ENCODE data around the gene OR7C2. TPM values are rescaled to one million over a fixed set of nuclear protein-coding genes. Genes with fewer than 3 reads are reported as not detected.

OR7C2 gene
- total RNA-seq, 1 experiment from 2014 or later, result not detected

GRCh38 chr19:14915116-14915515, 26.2 kb upstream of the OR7C2 start:
- peaks cover 4% of the 10 kb centered on the region; the same call in 1 of the 2 replicates for H3K27me3 Mint-ChIP-seq (ENCODE audit: low read depth)
- H3K4me1 Mint-ChIP-seq, result no peaks in the 10 kb centered on the region
- DNase-seq (ENCODE audit: low spot score), result no peak
- peaks cover 7% of the 10 kb centered on the region; the same call in 1 of the 2 replicates for H3K9me3 Mint-ChIP-seq
- no peak overlapping the region for H3K27ac Mint-ChIP-seq
- ChIA-PET POLR2A (no interaction called here), CTCF (interaction anchor here (0.6 to 0.9 kb wide), 2 partner anchors 110 to 128 kb away, joined by 3 to 5 read pairs; no protein-coding TSS in a partner anchor)
- H3K4me3 Mint-ChIP-seq, result no peak overlapping the region
- ATAC-seq, result no peak
- TF ChIP-seq TCF7 (CRISPR knock-in tag; IDR thresholded peaks at IDR 0.05; ENCODE audit: low read depth) (no peak), ZNF138 (CRISPR knock-in tag; conservative IDR thresholded peaks at IDR 0.05) (no peak), ATF3 (CRISPR knock-in tag; conservative IDR thresholded peaks at IDR 0.05) (no peak), CDX4 (CRISPR knock-in tag; IDR thresholded peaks at IDR 0.05; ENCODE audit: borderline replicate concordance) (no peak), ATF6 (CRISPR knock-in tag; IDR thresholded peaks at IDR 0.05) (no peak), EMX1 (CRISPR knock-in tag; IDR thresholded peaks at IDR 0.05) (no peak), ZNF232 (CRISPR knock-in tag; IDR thresholded peaks at IDR 0.05) (no peak), SMAD3 (CRISPR knock-in tag; IDR thresholded peaks at IDR 0.05; ENCODE audit: borderline replicate concordance) (no peak), TEAD4 (CRISPR knock-in tag; IDR thresholded peaks at IDR 0.05) (no peak), TP53 (CRISPR knock-in tag; IDR thresholded peaks at IDR 0.05) (no peak), ZNF416 (CRISPR knock-in tag; IDR thresholded peaks at IDR 0.05) (no peak), ATF2 (CRISPR knock-in tag; IDR thresholded peaks at IDR 0.05; ENCODE audit: borderline replicate concordance, low read depth) (no peak), ESRRA (CRISPR knock-in tag; IDR thresholded peaks at IDR 0.05; ENCODE audit: borderline replicate concordance) (no peak), AR (CRISPR knock-in tag; IDR thresholded peaks at IDR 0.05) (no peak)
- no peaks in the 10 kb centered on the region for H3K36me3 Mint-ChIP-seq

GRCh38 chr19:14916848-14917247, 24.4 kb upstream of the OR7C2 start:
- Mint-ChIP-seq H3K27ac (no peak overlapping the region), H3K36me3 (no peaks in the 10 kb centered on the region), H3K4me1 (no peaks in the 10 kb centered on the region), H3K9me3 (peaks cover 7% of the 10 kb centered on the region; the same call in 1 of the 2 replicates), H3K27me3 (ENCODE audit: low read depth) (peaks cover 9% of the 10 kb centered on the region), H3K4me3 (no peak overlapping the region)
- ATAC-seq, result peak; percentile 44; the same call in 1 of the 2 replicates
- DNase-seq (ENCODE audit: low spot score), result no peak
- POLR2A ChIA-PET, result no interaction called here
- CTCF ChIA-PET, result interaction anchor here (0.9 to 1.3 kb wide), 4 partner anchors 10 to 175 kb away, joined by 3 to 8 read pairs (median 6); no protein-coding TSS in a partner anchor
- TF ChIP-seq TEAD4 (CRISPR knock-in tag; IDR thresholded peaks at IDR 0.05), result no peak
- no peak for TF ChIP-seq ZNF423 (CRISPR knock-in tag; IDR thresholded peaks at IDR 0.05)
- TF ChIP-seq ZMAT4 (CRISPR knock-in tag; IDR thresholded peaks at IDR 0.05), result no peak
- TF ChIP-seq OVOL2 (CRISPR knock-in tag; IDR thresholded peaks at IDR 0.05; ENCODE audit: borderline replicate concordance), result no peak
- TF ChIP-seq IRF2 (CRISPR knock-in tag; IDR thresholded peaks at IDR 0.05; ENCODE audit: borderline replicate concordance, low read depth), result no peak
- no peak for TF ChIP-seq FOXP4 (CRISPR knock-in tag; IDR thresholded peaks at IDR 0.05)
- TF ChIP-seq GABPB1 (CRISPR knock-in tag; IDR thresholded peaks at IDR 0.05), result no peak
- TF ChIP-seq PRRX2 (CRISPR knock-in tag; IDR thresholded peaks at IDR 0.05), result no peak
- no peak for TF ChIP-seq PREB (CRISPR knock-in tag; IDR thresholded peaks at IDR 0.05; ENCODE audit: borderline replicate concordance)
- no peak for TF ChIP-seq HMGA2 (CRISPR knock-in tag; IDR thresholded peaks at IDR 0.05)
